IMR-90 (cell line): ENCODE data around the gene LRRC4C. TPM values are rescaled to one million over a fixed set of nuclear protein-coding genes. Genes with fewer than 3 reads are reported as not detected.

ENCODE experiments used
- ATAC-seq: fragments of 200-7000 bp; cut with Tn5 transposase; 2 replicates; pipeline ENCODE4 v1.9.1; 2020; ENCODE audit warnings: low read depth, mild to moderate bottlenecking, moderate library complexity
- BruUV-seq: library from RNA; stranded (reverse); fragments of 400-500 nt; replicated peaks from 2 replicates; lab custom pipeline; 2021; lab: Mats Ljungman, UMichigan
- CTCF ChIA-PET: fragments of 300-600 bp; formaldehyde crosslinking; extraction: SDS; loops from one replicate; lab custom pipeline; 2021; ENCODE audit warnings: antibody characterized with exemption; lab: Yijun Ruan, JAX
- POLR2A ChIA-PET: fragments of 300-600 bp; sonication (Branson Sonifier 250); formaldehyde crosslinking; loops from one replicate; lab custom pipeline; 2022; ENCODE audit warnings: antibody characterized with exemption; ENCODE audit not compliant: unreplicated experiment; lab: Charles Lee
- DNase-seq: peaks from one replicate; pipeline ENCODE4 v3.0.0; 2013
- H2AFZ ChIP-seq: replicated peaks from 2 replicates; pipeline ENCODE3; 2013; ENCODE audit warnings: low read length, mild to moderate bottlenecking; ENCODE audit not compliant: poor library complexity
- H2AK5ac ChIP-seq: 2 replicates; pipeline ENCODE4 v1.6.1; 2013; ENCODE audit warnings: low read depth, low read length, inconsistent platforms
- H2AK9ac ChIP-seq: replicated peaks from 2 replicates; pipeline ENCODE3; 2013; ENCODE audit warnings: mild to moderate bottlenecking, low read depth, low read length, moderate library complexity; ENCODE audit not compliant: poor library complexity
- H2BK120ac ChIP-seq: 2 replicates; pipeline ENCODE4 v1.6.1; 2013; ENCODE audit warnings: low read depth, low read length, inconsistent platforms
- H2BK15ac ChIP-seq: 3 replicates; pipeline ENCODE4 v1.6.1; 2013; ENCODE audit warnings: low read depth, low read length, inconsistent platforms
- H2BK20ac ChIP-seq: 2 replicates; pipeline ENCODE4 v1.6.1; 2013; ENCODE audit warnings: low read depth, mild to moderate bottlenecking, inconsistent platforms, low read length, moderate library complexity
- H2BK5ac ChIP-seq: 2 replicates; pipeline ENCODE4 v1.6.1; 2013; ENCODE audit warnings: mild to moderate bottlenecking, low read depth, low read length, inconsistent platforms; ENCODE audit not compliant: poor library complexity, severe bottlenecking
- H3K14ac ChIP-seq: replicated peaks from 2 replicates; pipeline ENCODE4 v1.6.1; 2013; ENCODE audit warnings: low read depth, low read length, inconsistent platforms
- H3K18ac ChIP-seq: 2 replicates; pipeline ENCODE4 v1.6.1; 2013; ENCODE audit warnings: low read depth, low read length, control low read depth
- H3K23ac ChIP-seq: 2 replicates; pipeline ENCODE4 v1.6.1; 2013; ENCODE audit warnings: low read depth, low read length, inconsistent platforms
- H3K27ac ChIP-seq: 2 replicates; pipeline ENCODE4 v1.5.1; 2013; ENCODE audit warnings: mild to moderate bottlenecking, control low read depth, low read length; ENCODE audit not compliant: insufficient read depth
- H3K27me3 ChIP-seq: 2 replicates; pipeline ENCODE4 v1.6.1; 2013; ENCODE audit warnings: low read length; ENCODE audit not compliant: control insufficient read depth, insufficient read depth
- H3K36me3 ChIP-seq: 2 replicates; pipeline ENCODE4 v1.6.1; 2013; ENCODE audit warnings: low read length, mixed read lengths; ENCODE audit not compliant: control insufficient read depth, insufficient read depth
- H3K4ac ChIP-seq: 2 replicates; pipeline ENCODE4 v1.6.1; 2013; ENCODE audit warnings: low read depth, low read length, inconsistent platforms
- H3K4me1 ChIP-seq: 2 replicates; pipeline ENCODE4 v1.6.1; 2013; ENCODE audit warnings: low read length, mixed read lengths; ENCODE audit not compliant: control insufficient read depth, insufficient read depth
- H3K4me2 ChIP-seq: 2 replicates; pipeline ENCODE4 v1.6.1; 2013; ENCODE audit warnings: low read depth, mild to moderate bottlenecking, control low read depth, low read length, moderate library complexity
- H3K4me3 ChIP-seq: 2 replicates; pipeline ENCODE4 v1.5.1; 2013; ENCODE audit warnings: low read depth, mild to moderate bottlenecking, control low read depth, low read length, moderate library complexity; ENCODE audit not compliant: insufficient read depth
- H3K56ac ChIP-seq: 2 replicates; pipeline ENCODE4 v1.6.1; 2013; ENCODE audit warnings: low read length, inconsistent platforms; ENCODE audit not compliant: insufficient read depth; ENCODE audit errors: extremely low read depth
- H3K79me1 ChIP-seq, 2 experiments: 2 replicates each; pipeline ENCODE4 v1.6.1; 2013; ENCODE audit warnings: low read length in 2 of 2, inconsistent platforms in 1 of 2, low read depth in 1 of 2
- H3K9ac ChIP-seq: 2 replicates; pipeline ENCODE4 v1.6.1; 2013; ENCODE audit warnings: low read depth, low read length, control low read depth
- H3K9me1 ChIP-seq: 2 replicates; pipeline ENCODE4 v1.6.1; 2013; ENCODE audit warnings: low read length, inconsistent platforms; ENCODE audit not compliant: insufficient read depth
- H3K9me3 ChIP-seq: 2 replicates; pipeline ENCODE4 v1.6.1; 2013; ENCODE audit warnings: low read length; ENCODE audit not compliant: control insufficient read depth, insufficient read depth
- H4K20me1 ChIP-seq: 2 replicates; pipeline ENCODE4 v1.6.1; 2013; ENCODE audit warnings: low read length, inconsistent platforms; ENCODE audit not compliant: insufficient read depth
- H4K5ac ChIP-seq: 2 replicates; pipeline ENCODE4 v1.6.1; 2013; ENCODE audit warnings: mild to moderate bottlenecking, low read depth, low read length, control low read depth
- H4K8ac ChIP-seq, 2 experiments: 2 replicates each; pipeline ENCODE4 v1.6.1; 2013; ENCODE audit warnings: low read depth in 2 of 2, low read length in 2 of 2, control low read depth in 1 of 2, inconsistent platforms in 1 of 2
- H4K91ac ChIP-seq: 2 replicates; pipeline ENCODE4 v1.6.1; 2013; ENCODE audit warnings: low read depth, low read length, inconsistent platforms; ENCODE audit not compliant: insufficient read depth
- BHLHE40 ChIP-seq: fragments of 150-350 bp; IDR thresholded peaks from 2 replicates; pipeline ENCODE4 v1.6.1; 2016; ENCODE audit warnings: mild to moderate bottlenecking, low read depth, low read length
- FOS ChIP-seq: fragments of 150-350 bp; IDR thresholded peaks from 2 replicates; pipeline ENCODE4 v1.6.1; 2016; ENCODE audit warnings: low read depth, low read length
- MAZ ChIP-seq: IDR thresholded peaks from 2 replicates; pipeline ENCODE4 v1.6.1; 2012; ENCODE audit warnings: low read depth, mild to moderate bottlenecking, low read length, improper control_type of control experiment, moderate library complexity, borderline replicate concordance
- MXI1 ChIP-seq: IDR thresholded peaks from 2 replicates; pipeline ENCODE4 v1.6.1; 2012; ENCODE audit warnings: low read depth, mild to moderate bottlenecking, low read length, moderate library complexity, borderline replicate concordance
- POLR2A ChIP-seq: IDR thresholded peaks from 2 replicates; pipeline ENCODE4 v1.6.1; 2012; ENCODE audit warnings: mild to moderate bottlenecking, low read depth, low read length
- RAD21 ChIP-seq: IDR thresholded peaks from 2 replicates; pipeline ENCODE4 v1.6.1; 2012; ENCODE audit warnings: low read length, improper control_type of control experiment
- WGBS, 2 experiments: methylation state at CpG; one replicate each; pipeline versions ENCODE4 v1.1.5 to v1.1.7; 2013; ENCODE audit warnings: missing lambda C conversion rate in 2 of 2; ENCODE audit not compliant: insufficient read length in 1 of 2; ENCODE audit errors: extremely low coverage in 2 of 2; 5-methylcytosine and 5-hydroxymethylcytosine counted together
- dilution Hi-C: fragments of 300-500 bp; cut with HindIII; formaldehyde crosslinking; loops from one replicate; pipeline ENCODE4 v1.14.3; 2018; ENCODE audit warnings: low sequenced_read_pairs; ENCODE audit not compliant: unreplicated experiment
- in situ Hi-C: fragments of 300-500 bp; cut with MboI; formaldehyde crosslinking; loops from 3 replicates; pipeline ENCODE4 v1.14.3; 2019; ENCODE audit warnings: low sequenced_read_pairs, inconsistent platforms, mixed read lengths
- intact Hi-C: fragments of 100-400 bp; cut with micrococcal nuclease; formaldehyde crosslinking; loops from 2 replicates; pipeline ENCODE4 v1.10.0; 2022
- polyA plus RNA-seq, 3 experiments: library from polyadenylated mRNA; depleted of rRNA; stranded (reverse); fragments of >200 nt; gene quantifications; 2 replicates each; pipeline ENCODE4 v1.2.3, GENCODE V29; 2012; ENCODE audit warnings: low replicate concordance in 1 of 3
- total RNA-seq: library from RNA; depleted of rRNA; stranded (reverse); fragments of >200 nt; gene quantifications from 2 replicates; pipeline ENCODE4 v1.2.3, GENCODE V29; 2012
- TF ChIP-seq, protein P1 (sequence below): fragments of 150-350 bp; IDR thresholded peaks from 2 replicates; pipeline ENCODE4 v1.6.1; 2017; ENCODE audit warnings: mild to moderate bottlenecking, antibody characterized with exemption, low read length, low read depth
- TF ChIP-seq, protein P2 (sequence below): conservative IDR thresholded peaks from 2 replicates; pipeline ENCODE4 v1.5.1; 2012; ENCODE audit warnings: mild to moderate bottlenecking, low read depth, low read length, improper control_type of control experiment

The LRRC4C gene
- total and polyA plus RNA-seq, 2 of the 4 experiments (the other 2 are of a cell fraction): under 0.01 to 0.03 TPM

DNA sequence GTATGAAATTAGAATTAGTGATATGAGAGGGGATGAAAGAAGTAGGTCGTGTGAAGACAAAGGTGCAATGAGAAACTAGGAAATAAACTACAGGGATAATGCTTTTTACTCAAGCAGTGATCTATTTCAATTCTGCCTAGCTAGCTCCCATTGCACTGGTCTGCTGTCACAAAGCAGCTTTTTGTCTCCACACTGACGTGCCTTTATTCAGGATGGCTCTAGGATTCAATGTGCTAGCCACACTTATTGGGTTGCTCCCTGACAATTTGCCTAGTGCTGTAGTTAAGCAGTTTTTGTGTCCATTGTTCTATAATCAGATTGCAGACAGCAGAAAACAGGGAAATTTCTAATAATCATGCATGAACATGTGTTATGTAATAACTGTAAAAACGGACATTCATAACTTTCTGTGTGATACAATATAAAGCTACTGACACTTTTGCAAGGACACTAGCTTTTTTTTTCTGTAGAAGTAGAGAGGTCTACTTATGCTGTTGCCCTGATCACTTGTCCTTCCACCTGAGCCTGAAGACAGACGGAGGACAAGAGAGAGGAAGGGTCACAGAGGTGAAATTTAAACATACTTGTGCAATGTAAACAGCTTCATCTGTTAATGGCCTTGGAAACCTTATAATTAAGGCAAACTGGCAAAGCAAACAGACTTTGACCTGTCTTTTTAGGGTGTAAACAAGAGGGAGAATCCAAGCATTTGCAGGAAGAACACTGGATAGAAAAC is 269.6 kb downstream of the LRRC4C start:
- Histone ChIP-seq H2BK20ac (no peak overlapping the region), H3K23ac (no peak overlapping the region), H3K36me3 (no peaks in the 10 kb centered on the region), H4K5ac (no peak overlapping the region), H3K9me1 (no peaks in the 10 kb centered on the region), H3K9me3 (peaks cover 6% of the 10 kb centered on the region), H3K4ac (no peak overlapping the region), H3K4me1 (no peaks in the 10 kb centered on the region), H3K9ac (no peak overlapping the region), H3K56ac (no peak overlapping the region), H2AFZ (no peak overlapping the region), H2BK15ac (no peak overlapping the region), H2BK5ac (no peak overlapping the region), H3K27ac (no peak overlapping the region), H2BK120ac (no peak overlapping the region), H3K4me2 (no peak overlapping the region), H2AK9ac (no peak overlapping the region), H2AK5ac (no peak overlapping the region), H4K20me1 (no peaks in the 10 kb centered on the region), H3K27me3 (no peaks in the 10 kb centered on the region), H4K91ac (no peak overlapping the region), H4K8ac (no peak overlapping the region), H3K4me3 (no peak overlapping the region), H3K18ac (no peak overlapping the region), H3K14ac (no peak overlapping the region), H3K79me1 (no peaks in the 10 kb centered on the region)
- dilution Hi-C loops (no loop called here), in situ Hi-C loops (no loop called here), intact Hi-C loops (no loop called here)
- POLR2A ChIA-PET: no interaction called here
- DNase-seq (no peak), ATAC-seq (no peak)
- TF ChIP-seq POLR2A (no peak), MAZ (no peak), MXI1 (no peak), FOS (no peak), RAD21 (no peak), BHLHE40 (no peak)
- TF ChIP-seq, protein P1, sequence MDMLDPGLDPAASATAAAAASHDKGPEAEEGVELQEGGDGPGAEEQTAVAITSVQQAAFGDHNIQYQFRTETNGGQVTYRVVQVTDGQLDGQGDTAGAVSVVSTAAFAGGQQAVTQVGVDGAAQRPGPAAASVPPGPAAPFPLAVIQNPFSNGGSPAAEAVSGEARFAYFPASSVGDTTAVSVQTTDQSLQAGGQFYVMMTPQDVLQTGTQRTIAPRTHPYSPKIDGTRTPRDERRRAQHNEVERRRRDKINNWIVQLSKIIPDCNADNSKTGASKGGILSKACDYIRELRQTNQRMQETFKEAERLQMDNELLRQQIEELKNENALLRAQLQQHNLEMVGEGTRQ: no peak
- TF ChIP-seq, protein P2, sequence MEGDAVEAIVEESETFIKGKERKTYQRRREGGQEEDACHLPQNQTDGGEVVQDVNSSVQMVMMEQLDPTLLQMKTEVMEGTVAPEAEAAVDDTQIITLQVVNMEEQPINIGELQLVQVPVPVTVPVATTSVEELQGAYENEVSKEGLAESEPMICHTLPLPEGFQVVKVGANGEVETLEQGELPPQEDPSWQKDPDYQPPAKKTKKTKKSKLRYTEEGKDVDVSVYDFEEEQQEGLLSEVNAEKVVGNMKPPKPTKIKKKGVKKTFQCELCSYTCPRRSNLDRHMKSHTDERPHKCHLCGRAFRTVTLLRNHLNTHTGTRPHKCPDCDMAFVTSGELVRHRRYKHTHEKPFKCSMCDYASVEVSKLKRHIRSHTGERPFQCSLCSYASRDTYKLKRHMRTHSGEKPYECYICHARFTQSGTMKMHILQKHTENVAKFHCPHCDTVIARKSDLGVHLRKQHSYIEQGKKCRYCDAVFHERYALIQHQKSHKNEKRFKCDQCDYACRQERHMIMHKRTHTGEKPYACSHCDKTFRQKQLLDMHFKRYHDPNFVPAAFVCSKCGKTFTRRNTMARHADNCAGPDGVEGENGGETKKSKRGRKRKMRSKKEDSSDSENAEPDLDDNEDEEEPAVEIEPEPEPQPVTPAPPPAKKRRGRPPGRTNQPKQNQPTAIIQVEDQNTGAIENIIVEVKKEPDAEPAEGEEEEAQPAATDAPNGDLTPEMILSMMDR: no peak
- no TSS peak for BruUV-seq
- whole genome bisulfite sequencing, 2 experiments: 100% methylated on average over 1 of the region's 4 CpGs; no CpG with 5 or more reads in 1 of the 2 experiments
- CTCF ChIA-PET: no interaction called here
